HG02884 (cell line): ENCODE results near the gene SPNS2.

Experiments used
- ATAC-seq: cut with Tn5 transposase; IDR thresholded peaks from one replicate; pipeline ENCODE4 v1.9.1; 2021; ENCODE audit warnings: mild to moderate bottlenecking, moderate library complexity; ENCODE audit not compliant: unreplicated experiment

Gene SPNS2

DNA sequence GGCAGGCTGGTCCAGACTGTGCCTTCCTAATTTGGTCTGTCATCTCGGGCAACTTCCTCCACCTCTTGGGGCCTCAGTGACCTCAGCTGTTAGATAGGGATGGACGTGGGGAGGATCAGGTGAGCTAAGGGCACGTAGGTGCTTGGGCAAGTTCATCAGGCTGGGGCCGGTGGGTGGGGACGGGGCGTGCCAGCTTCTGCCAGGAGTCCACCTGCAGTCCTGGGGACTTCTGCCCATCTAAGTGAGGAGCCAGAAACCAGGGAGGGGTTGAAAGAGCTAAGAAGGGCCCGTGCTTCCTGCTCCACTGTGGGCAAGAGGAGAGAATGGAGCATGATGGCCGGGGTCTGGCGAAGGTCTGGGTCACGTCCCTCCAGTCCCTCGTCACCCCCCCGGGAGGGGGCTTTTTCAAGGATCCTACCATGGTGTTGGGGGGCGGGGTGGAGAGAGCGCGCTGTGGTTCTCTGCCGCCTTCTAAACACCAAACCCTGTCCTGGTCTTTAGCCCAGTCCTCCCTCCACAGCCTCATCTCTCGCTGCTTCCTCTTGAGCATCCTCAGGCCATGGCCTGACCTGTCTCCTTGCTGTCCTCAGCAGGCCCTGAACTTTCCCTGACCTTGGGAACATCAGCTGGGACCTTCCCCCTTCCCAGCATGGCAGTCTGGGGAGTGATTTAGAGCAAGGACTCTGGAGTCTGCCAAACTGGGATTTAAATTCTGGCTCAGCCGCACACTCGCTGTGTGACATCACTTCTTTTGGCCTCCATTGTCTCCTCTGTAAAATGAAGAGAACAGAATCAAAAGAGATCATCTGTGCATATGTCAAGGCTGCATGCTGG is 21.6 kb downstream of the SPNS2 start:
- no peak for ATAC-seq

DNA sequence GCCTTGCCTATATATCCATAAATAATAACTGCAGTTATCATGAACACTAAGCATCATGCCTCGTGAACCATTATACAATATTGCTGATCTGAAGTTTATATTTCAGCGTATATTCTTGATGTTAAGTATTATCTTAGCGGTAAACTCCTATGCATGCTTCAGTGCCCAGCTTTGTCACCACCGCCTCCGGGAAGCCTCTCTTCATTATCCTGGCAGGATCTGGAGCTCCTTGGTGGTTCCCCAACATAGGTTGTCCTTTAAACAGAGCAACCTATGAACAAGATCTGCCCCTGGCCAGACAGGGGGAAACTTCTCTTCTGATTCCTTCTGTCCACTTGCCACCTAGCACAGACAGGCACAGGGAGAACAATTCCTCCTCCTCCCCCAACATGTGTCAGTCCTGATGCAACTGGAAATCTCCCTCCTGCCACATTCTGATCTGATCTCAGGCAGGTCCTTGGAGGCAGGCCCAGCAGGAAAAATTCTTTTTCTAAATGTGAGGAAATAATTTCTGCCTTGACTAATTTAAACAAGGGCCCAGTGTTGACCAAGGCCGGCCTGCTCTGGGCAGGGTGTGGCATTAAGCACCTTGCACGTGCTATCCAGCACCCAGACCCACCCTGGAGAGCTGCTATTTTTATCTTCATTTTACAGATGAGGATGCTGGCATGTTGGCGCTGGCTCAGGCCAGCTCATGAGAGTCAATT is 22.4 kb downstream of the SPNS2 start:
- no peak for ATAC-seq

DNA sequence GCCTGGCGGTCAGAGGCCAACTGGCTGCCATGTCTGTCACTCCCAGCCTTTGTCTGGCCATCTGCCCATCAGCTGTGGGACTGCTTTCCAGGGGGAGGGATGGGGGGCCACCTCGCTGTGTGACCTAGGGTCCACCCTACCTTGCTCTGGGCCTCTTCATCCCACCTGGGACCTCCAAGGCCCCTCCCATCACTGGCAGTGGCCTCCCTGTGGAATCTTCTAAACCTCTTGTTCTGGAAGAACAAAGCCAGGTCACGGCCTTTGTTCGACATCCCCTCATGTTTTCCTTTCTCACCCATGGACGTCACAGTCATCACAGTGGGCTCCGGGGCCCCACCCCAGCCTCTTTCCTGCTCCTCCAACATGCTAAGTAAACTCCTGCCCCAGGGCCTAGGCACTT is 24.0 kb downstream of the SPNS2 start:
- no peak for ATAC-seq

DNA sequence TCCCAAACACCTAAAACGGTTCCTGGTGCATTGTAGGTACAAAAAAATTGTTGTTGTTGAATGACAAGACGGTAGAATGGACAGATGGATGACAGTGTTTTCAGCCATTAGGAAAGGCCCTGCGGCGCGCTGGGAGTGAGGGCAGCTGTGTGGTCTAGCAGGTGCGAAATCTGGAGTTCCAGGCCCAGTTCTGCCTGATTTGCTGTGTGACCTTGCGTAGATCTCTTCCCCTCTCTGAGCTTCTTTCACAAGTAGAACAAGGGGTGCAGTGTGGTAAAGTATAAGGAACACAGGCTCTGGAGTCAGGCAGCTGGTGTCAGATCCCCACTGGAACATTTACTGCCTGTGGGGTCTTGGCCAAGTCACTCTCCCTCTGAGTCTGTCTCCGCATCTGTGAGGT is 25.3 kb downstream of the SPNS2 start:
- no peak for ATAC-seq

DNA sequence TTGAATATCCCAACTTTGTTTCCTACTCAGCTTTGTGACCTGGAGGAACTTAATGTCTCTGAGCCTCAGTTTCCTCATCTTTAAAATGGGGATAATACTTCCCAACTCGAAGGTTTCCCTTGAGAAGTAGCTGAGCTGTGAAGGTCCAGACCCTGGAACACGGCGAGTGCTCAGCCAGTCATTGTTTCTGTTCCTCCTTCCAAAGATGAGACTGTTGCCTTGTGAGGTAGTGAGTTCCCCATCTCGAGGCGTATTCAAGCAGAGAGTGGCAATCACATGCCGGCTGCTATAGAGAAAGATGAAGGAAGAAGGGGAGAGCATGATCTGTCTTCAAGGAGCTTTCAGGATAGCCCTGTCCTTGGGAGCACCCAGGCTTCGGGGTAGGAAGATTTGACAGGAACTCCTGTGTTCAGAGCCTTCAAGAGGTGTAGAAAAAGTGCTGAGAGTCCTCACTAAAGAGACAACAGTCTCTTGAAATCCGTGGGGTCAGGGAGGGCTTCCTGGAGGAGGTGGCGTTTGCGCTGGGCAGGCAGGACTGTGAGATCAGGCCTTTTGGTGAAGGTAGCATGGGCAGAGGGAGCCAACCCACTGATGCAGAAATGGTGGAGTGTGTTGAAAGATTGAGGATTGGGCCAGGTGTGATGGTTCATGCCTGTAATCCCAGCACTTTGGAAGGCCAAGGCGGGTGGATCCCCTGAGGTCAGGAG is 27.2 kb downstream of the SPNS2 start:
- no peak for ATAC-seq

DNA sequence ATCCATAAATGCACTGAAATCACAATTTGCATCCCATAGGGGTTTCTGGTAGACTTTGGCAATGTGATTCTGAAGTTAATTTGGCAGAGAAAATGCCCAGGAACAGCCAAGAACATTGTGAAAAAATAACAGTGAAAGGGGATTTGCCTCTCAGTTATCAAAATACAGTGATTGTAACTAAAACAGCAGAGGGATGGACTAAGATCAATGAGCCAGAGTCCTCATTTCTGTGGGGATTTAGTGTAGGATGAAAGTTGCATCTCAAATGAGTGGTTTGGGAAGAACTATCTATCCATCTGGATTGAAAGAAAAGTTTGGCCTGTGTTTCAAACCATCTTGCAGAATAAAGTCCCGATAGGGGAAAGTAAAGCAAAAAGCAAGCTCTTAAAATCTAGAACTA is 28.5 kb downstream of the SPNS2 start:
- no peak for ATAC-seq

DNA sequence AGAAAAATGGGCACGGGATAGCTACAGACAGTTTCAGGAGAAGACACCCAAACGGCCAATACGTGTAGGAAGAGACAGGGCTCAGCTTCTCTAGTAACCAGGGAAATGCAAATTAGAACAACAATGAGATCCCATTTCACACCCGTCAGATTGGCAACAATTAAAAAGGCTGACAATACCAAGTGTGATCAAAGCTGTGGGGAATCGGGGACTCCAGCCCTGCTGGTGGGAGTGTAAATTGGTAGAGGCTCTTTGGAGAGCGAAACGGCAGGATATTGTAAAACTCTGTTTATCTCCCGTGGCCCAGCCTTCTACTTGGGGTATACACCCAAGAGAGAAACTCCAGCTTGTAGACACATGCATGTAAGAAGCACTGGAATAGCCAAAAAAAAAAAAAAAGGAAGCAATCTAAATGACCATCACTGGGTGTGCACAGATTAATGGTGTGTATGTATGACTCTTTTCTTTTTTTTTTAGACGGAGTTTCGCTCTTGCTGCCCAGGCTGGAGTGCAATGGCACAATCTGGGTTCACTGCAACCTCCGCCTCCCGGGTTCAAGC is 29.0 kb downstream of the SPNS2 start:
- no peak for ATAC-seq

DNA sequence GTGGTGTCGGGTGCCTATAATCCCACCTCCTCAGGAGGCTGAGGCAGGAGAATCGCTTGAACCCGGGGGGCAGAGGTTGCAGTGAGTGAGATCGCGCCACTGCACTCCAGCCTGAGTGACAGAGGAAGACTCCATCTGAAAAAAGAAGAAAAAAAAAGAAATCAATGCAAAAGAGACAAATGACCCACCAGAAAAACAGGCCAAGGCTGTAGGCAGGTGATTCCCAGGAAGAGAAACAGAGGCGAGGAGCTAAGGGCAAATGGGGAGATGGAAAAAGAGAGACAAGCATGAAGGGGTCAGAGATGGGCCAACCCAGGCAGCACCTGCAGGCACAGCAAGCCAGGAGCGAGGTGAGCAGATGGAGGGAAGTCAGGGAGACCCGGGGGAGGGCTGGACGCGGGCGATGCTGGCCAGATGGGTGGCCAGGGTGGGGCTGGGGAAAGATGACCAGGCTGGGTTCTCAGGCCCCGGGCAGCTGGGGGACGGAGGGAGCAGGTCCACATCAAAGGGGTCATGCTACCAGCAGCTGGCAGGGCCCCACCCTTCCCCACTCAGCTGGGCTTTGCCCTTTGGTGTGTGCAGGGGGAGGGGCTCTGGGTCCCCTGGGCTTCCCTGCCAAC is 31.0 kb downstream of the SPNS2 start:
- no peak for ATAC-seq

DNA sequence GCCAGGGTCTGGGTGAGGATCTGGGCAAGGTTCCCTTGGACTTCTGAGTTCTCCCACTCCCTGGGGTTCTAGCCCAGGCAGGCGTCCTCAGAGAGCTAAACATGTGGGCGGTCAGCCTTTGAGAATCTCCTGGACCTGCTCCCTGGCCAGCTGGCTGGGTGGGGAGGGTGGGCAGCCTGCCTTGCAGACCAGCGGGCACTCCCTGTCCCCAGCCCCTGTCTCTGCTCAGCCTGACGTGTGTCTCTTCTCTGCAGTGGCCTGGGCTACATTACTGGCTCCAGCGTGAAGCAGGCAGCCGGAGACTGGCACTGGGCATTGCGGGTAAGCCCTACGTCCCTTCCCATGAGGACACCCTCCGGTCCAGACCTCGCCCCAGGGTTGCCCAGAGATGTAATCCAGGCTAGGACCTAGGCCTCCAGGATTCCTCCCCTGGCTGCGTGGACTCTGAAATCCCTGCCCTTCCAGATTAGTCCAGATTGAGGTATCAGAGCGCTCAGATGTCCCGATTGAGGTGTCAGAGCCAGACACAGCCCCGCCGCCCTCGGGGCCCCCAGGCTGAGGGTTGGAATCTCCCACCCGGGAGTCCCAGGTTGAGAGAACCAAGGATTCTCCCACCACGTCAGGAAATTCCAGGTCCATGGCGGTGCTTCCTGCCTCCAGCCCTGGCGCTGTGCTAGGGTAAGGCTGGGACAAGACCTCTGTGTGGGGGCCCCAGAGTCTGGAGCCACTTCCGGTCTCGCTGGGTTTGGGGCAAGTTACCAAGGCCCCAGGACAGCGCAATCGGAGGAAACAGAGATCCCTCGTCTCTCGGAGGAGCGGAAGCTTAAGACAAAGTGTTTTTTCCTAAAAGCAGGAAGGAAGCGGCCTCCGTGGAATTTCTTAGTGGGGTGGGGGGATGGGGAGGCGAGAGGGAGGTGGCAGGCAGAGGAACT is 32.4 kb downstream of the SPNS2 start:
- ATAC-seq, result no peak

DNA sequence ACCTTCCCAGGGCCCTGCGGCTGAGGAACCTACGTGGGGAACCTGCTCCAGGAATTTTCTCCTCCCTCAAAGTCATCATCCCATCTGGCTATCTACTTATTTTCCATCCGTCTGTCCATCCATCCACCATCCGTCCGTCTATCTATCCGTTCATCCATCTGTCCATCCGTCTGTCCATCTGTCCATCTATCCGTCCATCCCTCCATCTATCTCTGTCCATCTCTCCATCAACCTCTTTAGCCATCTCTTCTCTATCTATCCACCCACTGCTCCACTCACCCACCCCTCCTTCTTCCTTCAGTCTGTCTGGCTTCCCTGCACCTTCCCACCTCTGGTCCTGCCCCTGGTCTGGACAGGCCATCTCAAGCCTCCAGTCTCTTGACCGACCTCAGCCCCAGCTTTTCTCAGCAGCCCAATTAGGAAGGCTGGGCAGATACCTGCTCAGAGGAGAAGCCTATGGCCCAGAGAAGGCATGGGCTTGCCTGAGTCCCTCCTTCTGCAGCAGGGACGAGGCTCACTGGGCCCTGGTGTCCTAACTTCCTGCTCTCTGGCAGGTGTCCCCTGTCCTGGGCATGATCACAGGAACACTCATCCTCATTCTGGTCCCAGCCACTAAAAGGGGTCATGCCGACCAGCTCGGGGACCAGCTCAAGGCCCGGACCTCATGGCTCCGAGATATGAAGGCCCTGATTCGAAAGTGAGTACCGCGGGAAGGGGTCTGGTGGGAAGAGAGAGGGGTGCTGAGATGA is 33.5 kb downstream of the SPNS2 start:
- no peak for ATAC-seq

DNA sequence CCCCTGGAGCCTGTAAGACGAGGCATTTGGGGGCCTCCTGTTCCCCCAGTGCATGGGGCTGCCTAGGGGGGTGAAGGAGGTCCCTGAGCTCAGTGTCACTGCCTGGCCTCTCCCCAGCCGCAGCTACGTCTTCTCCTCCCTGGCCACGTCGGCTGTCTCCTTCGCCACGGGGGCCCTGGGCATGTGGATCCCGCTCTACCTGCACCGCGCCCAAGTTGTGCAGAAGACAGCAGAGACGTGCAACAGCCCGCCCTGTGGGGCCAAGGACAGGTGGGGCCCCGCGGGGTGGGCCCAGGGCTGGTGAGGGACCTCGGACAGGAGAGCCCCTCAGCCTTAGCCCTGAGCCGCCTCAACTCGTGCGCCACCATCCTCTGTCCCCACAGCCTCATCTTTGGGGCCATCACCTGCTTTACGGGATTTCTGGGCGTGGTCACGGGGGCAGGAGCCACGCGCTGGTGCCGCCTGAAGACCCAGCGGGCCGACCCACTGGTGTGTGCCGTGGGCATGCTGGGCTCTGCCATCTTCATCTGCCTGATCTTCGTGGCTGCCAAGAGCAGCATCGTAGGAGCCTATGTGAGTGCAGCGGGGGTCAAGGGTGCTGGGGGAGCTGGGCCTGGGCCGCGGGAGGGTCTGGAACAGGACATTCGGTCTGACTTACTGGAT is 34.3 kb downstream of the SPNS2 start:
- no peak for ATAC-seq

DNA sequence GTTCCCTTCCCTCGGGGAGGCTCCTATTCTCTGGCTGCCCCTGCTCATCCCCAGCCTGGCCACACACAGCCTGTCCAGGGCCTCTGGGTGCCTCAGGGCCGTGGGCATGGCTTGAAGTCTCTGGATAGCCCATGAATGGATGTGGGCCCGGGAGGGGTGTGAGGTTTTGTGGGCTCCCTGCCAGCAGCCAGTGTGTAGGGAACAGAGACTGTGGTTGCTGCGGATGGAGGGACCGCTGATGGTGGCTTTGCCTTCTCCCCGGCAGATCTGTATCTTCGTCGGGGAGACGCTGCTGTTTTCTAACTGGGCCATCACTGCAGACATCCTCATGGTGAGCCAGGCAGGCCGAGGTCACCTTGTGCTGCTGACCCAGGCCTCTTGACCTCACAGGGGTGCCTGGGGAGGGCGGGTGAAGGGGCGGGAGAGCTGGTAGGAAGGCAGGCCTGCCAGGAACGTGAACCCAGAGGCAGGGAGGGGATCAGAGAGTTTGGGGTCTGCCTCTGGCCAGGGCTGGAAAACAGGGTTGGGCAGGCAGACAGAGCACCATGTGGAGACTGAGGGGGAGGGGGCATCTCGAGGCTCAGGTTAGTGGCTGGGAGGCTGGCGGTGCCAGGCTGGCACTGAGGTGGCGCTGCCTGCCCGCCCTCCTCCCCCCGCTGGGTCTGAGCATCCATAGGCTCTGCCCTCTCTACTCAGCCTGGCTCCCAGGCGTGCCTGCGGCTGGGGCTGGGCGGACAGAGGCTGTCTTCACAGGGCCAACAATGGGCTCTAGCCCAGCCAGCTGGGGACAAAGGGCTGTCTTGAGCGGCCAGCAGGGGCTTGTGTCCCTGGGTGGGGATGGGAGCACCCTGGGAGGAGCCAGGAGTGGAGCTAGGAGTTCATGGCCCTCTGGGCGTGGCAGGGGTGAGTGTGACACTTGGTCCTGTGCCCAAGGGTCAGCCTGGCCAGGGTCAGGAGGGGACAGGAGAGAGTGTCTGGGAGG is 35.1 kb downstream of the SPNS2 start:
- no peak for ATAC-seq

DNA sequence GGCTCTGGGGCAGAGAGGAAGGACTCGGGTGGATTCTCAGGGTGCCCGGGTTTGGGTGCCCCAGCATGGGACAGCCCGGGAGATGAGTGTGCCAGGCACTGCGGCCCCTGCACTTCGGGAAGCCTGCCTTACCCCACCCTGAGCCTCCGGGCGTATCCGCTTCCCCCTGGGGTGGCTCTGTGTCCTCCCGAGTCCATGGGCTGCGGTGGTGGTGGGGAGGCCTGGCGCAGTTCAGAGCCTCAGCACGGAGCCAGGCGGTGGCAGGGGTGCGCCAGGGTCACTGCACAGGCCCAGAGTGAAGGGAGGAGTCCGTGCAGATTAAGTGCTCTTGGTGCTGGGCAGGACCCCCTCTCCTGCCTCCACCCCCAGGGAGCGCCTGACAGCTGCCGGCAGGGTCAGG is 35.8 kb downstream of the SPNS2 start:
- no peak for ATAC-seq

DNA sequence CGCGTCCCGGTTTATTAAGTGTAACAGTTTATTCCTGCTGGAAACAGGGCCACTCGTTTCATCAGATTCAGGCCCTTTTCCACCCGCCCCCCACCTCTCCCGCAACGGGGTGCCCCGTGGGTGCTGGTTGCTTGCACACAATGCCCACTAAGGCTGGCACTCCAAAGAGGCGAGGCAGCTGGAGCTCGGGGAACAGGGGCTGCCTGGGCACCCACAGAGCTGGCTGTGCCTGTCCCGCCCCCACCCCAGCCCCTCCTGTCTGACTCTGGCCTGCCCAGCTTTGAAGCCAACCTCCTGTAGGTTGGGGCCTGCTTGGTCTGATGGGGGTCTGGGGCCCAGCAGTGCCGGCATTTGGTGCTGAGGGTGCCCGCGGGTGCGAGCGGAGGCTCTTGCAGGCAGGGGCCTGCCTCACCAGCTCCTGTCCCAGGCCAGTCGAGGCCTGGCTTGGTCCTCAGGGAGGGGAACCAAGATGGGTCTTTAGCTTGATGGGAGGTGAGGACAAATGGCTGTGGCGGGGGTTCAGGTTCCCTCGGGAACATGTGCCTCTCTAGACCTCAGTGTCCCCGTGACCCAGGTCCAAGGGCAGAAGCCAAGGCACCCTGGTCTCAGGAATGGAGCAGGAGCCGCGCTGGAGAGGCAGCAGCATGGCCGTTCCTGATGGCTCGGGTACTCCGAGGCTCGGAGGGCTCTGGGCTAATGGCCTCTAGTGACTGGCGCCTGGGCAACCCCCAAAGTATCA is 36.4 kb downstream of the SPNS2 start:
- ATAC-seq, result no peak

DNA sequence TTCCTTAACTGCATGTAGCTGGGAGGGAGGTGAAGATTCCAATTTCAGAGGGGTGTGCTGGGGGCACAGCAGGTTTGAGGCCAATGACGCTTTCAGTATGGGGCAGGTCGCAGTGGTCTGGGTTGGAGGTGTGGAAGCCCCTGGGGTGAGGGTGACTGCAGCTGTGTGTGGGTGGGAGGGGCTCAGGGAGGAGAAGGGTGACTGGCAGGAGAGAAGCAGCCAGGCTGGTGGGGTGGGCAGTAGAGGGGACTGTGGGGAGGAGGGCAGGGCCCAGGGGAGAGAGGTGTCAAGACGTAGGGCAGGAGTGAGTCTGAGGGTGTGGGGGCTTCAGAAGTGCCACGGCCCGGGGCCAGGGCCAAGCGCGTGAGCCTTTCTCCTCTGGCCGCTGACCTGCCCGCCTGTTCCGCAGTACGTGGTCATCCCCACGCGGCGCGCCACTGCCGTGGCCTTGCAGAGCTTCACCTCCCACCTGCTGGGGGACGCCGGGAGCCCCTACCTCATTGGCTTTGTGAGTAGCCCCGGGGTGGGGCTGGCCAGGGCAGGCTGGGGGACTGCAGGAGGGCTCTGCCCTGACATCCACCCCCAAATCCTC is 37.1 kb downstream of the SPNS2 start:
- no peak for ATAC-seq

DNA sequence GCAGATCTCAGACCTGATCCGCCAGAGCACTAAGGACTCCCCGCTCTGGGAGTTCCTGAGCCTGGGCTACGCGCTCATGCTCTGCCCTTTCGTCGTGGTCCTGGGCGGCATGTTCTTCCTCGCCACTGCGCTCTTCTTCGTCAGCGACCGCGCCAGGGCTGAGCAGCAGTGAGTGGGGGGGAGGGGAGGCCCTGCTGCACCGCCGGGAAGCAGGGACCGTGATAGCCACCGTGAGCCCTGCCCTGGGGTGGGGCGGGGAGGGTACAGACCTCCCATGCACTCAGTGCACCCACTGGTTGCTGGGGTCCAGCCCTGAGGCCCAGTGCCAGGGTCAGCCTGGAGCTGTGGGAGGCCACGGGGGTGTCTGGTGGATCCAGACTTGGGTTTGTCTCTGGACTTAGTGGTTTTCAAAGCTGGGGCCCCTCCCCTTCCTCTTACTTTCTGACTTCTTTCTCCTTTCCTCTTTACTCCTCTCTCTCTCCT is 37.6 kb downstream of the SPNS2 start:
- no peak for ATAC-seq
